IPS-20b (cell line): ENCODE results near the gene ZNF536.
"Not testable (repeated sequence)": the region's sequence is repeated elsewhere in the genome, so short reads cannot be mapped to it uniquely, and the experiment has no call there.

Experiments used
- H3K27ac ChIP-seq: one replicate; pipeline ENCODE4 v1.5.1; 2013; ENCODE audit warnings: low read length
- H3K27me3 ChIP-seq: 2 replicates; pipeline ENCODE4 v1.6.1; 2013; ENCODE audit warnings: mild to moderate bottlenecking, low read length, inconsistent platforms; ENCODE audit not compliant: insufficient read depth
- H3K36me3 ChIP-seq: 2 replicates; pipeline ENCODE4 v1.6.1; 2013; ENCODE audit warnings: low read depth, mild to moderate bottlenecking, inconsistent platforms, low read length, moderate library complexity; ENCODE audit not compliant: insufficient read depth
- H3K4me1 ChIP-seq: 2 replicates; pipeline ENCODE4 v1.6.1; 2013; ENCODE audit warnings: mild to moderate bottlenecking, control low read depth, inconsistent platforms, low read length, moderate library complexity; ENCODE audit not compliant: insufficient read depth
- H3K4me3 ChIP-seq: 2 replicates; pipeline ENCODE4 v1.5.1; 2013; ENCODE audit warnings: mild to moderate bottlenecking, low read length, inconsistent platforms
- H3K9ac ChIP-seq: 2 replicates; pipeline ENCODE4 v1.6.1; 2013; ENCODE audit warnings: low read depth, mild to moderate bottlenecking, inconsistent platforms, low read length, moderate library complexity
- H3K9me3 ChIP-seq: 2 replicates; pipeline ENCODE4 v1.6.1; 2013; ENCODE audit warnings: mild to moderate bottlenecking, low read depth, low read length, inconsistent platforms; ENCODE audit not compliant: insufficient read depth

ZNF536 gene

DNA sequence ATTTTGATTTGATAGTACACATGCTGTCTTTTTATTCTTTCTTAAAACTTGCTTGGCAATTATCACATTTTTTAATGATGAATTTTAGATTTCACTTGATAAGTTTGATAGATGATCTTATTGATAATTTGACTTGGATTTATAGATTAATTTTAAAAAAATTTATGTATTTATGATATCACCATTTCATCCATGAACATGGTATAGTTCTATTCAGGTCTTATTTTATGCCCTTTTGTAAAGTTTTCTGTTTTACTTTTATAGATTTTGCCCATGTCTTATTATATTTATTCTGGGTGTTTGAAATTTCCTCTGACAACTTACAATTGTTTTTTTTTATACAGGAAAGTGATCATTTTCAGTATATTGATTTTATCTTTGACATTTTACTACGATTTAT, 39.5 kb downstream of the ZNF536 start:
- Histone ChIP-seq H3K27me3 (no peaks in the 10 kb centered on the region), H3K36me3 (no peaks in the 10 kb centered on the region), H3K27ac (no peak overlapping the region), H3K9ac (no peak overlapping the region), H3K9me3 (no peaks in the 10 kb centered on the region), H3K4me1 (no peaks in the 10 kb centered on the region), H3K4me3 (no peak overlapping the region)

DNA sequence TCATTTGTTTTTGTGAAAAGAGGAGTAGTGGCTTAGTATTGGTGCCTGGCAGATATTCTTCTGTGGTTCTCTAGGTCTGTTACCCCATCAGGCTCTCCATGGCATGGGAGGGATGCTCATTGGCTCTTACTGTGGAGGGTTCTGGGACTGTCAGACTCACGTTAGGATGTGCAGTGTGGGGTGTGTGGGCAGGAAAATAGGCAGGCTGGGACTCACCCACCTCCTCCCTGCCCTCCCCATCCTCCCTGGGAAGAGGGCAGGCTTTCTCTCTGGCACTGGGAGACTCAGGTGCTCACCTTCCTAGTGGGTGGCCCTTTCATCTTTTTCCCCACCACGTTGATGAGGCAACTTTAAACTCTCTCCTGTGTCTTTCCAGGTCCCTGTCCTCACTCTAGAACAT, 44.2 kb downstream of the ZNF536 start:
- H3K27ac ChIP-seq = no peak overlapping the region
- no peaks in the 10 kb centered on the region for H3K36me3 ChIP-seq
- H3K9ac ChIP-seq = no peak overlapping the region
- H3K9me3 ChIP-seq = no peaks in the 10 kb centered on the region
- H3K4me1 ChIP-seq = no peaks in the 10 kb centered on the region
- H3K4me3 ChIP-seq = no peak overlapping the region
- no peaks in the 10 kb centered on the region for H3K27me3 ChIP-seq

DNA sequence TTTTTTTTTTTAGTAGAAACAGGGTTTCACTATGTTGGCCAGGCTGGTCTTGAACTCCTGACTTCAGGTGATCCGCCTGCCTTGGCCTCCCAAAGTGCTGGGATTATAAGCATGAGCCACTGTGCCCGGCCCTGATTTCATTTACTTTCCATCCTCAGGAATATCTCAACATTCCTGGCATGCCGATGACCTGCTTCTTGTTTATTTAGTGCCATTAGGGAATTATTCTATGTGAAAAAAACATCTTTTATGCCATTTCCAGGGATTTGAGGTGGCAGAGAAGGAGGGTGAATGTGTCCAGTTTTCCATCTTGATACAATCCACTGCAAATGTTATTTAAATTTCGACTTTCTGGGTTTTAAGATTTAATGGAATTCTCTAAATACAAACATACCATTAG, 45.0 kb downstream of the ZNF536 start:
- H3K27ac ChIP-seq, H3K9ac ChIP-seq, H3K36me3 ChIP-seq, H3K4me3 ChIP-seq, H3K4me1 ChIP-seq, H3K27me3 ChIP-seq, H3K9me3 ChIP-seq: not testable (repeated sequence)

DNA sequence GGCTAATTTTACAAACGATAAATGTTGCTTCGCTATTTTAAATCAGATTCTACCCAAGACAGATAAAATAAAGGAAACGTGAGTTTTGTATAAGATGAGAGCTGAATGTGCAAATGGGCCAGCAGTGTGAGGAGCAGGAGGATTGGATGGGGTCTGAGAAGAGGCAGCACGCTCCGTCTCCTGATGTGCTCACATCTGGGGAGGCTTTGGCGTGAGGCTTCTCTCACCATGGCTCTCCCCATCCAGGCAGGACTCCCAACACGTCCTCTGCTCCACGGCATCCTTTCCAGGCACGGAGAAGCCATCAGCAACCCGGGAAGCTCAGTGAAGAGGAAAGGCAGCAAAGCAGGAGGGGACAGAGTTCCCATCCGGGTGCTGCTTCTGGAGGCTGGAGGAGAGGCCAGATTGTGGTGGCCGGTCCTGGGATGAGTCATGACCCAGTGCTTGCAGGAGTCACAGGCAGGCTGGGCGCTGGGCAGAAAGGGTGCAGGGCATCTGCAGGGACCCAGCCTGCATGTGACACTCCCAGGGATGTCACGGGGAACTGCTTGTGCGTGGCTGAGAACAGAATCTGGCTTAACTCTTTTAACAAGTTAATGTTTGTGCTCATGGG, 47.5 kb downstream of the ZNF536 start:
- H3K9me3 ChIP-seq = no peaks in the 10 kb centered on the region
- no peak overlapping the region for H3K4me3 ChIP-seq

DNA sequence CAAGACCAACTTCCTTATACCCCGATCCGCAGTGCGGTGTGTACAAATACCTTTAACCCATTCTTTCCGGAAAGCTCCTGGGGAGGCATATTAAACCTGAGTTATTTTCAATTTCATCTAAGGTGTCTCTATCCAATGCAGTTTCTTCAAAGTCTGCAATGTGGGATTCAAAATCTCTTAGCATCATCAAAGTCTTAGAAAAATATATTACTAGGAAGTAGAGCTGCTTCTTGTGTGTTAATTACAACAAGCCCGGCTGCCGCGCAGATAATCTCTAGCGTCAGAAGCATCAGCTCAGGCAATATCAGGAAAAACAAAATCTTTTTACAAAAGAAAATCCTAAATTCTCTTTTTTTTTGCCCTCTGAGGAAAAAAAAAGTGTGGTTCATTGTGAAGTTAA, 48.1 kb downstream of the ZNF536 start:
- no peaks in the 10 kb centered on the region for H3K9me3 ChIP-seq
- no peaks in the 10 kb centered on the region for H3K36me3 ChIP-seq
- H3K4me3 ChIP-seq = no peak overlapping the region
- no peaks in the 10 kb centered on the region for H3K4me1 ChIP-seq
- no peak overlapping the region for H3K9ac ChIP-seq
- H3K27me3 ChIP-seq = no peaks in the 10 kb centered on the region
- no peak overlapping the region for H3K27ac ChIP-seq

More for the DNA sequence above, 47.5 kb downstream of the ZNF536 start:
- Histone ChIP-seq H3K27me3 (no peaks in the 10 kb centered on the region), H3K27ac (no peak overlapping the region), H3K4me1 (no peaks in the 10 kb centered on the region), H3K9ac (no peak overlapping the region), H3K36me3 (no peaks in the 10 kb centered on the region)

DNA sequence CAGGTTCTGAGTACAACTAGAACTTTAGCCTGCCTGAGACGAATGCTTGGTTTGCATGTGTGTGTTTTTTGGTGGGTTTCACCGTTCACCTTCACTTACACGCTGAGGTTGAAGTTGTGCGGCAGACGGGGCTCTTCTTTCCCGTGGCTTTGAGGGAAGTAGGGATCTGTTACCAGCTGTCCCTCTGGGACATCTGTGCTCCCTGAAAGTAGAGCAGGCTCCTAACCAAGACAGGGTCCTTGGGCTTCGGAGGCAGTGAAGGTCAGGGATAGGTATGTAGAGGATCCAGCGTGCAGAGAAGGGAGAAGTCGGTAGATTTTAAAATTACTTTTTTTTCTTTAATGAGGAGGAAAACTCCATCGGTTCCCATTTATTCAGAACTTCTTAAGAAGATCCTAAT, 48.7 kb downstream of the ZNF536 start:
- no peak overlapping the region for H3K9ac ChIP-seq
- no peaks in the 10 kb centered on the region for H3K4me1 ChIP-seq
- no peak overlapping the region for H3K27ac ChIP-seq
- no peaks in the 10 kb centered on the region for H3K9me3 ChIP-seq
- no peak overlapping the region for H3K4me3 ChIP-seq
- H3K36me3 ChIP-seq = no peaks in the 10 kb centered on the region
- no peaks in the 10 kb centered on the region for H3K27me3 ChIP-seq

DNA sequence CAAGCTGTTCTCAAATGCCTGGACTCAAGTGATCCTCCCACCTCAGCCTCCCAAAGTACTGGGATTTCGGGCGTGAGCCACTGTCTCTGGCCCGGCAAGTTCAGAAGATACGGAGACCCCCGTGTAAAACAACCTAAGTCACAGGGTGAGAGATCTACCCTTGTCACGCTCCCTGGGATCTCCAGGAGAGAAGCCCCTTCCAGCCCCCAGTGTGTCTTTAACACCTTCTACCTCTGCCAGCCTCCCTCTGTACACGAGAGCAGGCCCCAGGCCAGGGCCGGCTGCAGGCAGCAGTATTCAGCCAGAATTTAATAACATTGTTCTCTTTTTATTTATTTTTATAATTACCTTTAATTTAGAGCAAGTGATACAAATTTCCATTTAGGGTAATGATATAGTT, 49.4 kb downstream of the ZNF536 start:
- no peaks in the 10 kb centered on the region for H3K9me3 ChIP-seq
- no peak overlapping the region for H3K27ac ChIP-seq
- H3K27me3 ChIP-seq = no peaks in the 10 kb centered on the region
- no peak overlapping the region for H3K9ac ChIP-seq
- H3K4me3 ChIP-seq = no peak overlapping the region
- H3K4me1 ChIP-seq = no peaks in the 10 kb centered on the region
- no peaks in the 10 kb centered on the region for H3K36me3 ChIP-seq

DNA sequence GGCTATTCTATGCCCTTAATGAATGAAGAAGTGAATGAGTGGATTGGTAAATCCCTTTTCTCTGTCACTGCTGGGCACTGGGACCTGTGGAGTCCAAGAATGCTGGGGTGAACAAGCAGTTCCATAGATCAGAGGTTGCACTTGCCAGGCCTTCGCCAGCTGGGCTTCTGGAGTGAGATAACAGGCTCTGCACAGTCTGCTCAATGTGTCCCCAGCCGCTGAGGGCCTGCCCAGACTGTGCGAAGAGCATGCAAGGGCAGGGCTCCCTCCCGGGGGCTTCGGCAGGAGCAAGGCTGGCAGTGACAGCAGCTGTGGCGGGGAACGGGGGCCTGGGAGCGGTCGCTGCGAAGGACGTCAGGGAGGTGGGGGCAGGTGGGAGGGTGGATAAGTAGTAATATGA, 51.3 kb downstream of the ZNF536 start:
- Histone ChIP-seq H3K9me3 (no peaks in the 10 kb centered on the region), H3K9ac (no peak overlapping the region), H3K27ac (no peak overlapping the region), H3K4me3 (no peak overlapping the region), H3K36me3 (no peaks in the 10 kb centered on the region), H3K4me1 (no peaks in the 10 kb centered on the region), H3K27me3 (no peaks in the 10 kb centered on the region)

DNA sequence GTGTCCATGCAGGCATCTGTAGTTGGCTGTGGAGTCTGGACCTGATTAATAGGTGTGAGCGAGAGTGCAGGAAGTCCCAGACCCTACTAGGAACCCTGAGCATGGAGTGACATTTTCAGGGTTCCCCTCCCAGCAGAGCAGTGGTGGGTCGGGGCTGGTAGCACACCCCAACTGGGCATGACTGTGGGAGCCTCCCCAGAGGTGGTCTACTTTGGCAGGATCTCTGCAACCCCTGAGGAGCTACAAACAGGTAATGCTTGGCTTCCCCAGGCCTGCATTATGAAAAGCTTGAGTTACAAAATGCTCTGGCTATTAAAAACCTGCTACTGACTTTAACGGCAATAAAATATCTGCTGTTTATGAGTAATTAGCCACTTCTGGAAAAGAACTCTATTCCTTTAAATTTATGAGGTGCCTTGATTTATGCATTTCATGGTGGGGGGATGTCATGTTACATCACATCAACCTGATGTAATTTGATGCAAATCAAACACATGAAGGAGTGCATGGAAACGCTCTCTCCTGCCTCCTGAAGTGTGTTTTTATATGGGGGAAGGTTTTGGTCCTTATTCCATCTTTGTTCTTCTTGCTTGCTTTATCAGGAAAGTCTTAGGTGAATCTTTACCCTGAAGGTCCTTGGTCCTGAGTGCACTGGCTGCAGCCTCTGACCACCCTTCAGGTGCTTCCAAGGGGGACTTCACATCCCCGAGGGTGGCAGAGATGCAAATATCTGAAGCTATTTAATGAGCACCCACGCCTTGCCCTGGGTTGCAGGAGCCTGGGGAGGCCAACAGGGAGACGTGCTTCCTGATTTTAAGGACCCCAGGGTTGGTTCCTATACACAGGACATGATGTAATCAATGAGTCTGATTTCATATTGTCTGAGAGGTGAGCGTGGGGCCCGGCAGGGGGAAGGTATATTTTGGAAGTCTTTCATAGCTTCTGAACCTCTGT, 54.0 kb downstream of the ZNF536 start:
- H3K27me3 ChIP-seq = no peaks in the 10 kb centered on the region
- no peak overlapping the region for H3K4me3 ChIP-seq
- H3K27ac ChIP-seq = no peak overlapping the region
- H3K9ac ChIP-seq = no peak overlapping the region
- H3K4me1 ChIP-seq = no peaks in the 10 kb centered on the region
- no peaks in the 10 kb centered on the region for H3K36me3 ChIP-seq
- no peaks in the 10 kb centered on the region for H3K9me3 ChIP-seq

DNA sequence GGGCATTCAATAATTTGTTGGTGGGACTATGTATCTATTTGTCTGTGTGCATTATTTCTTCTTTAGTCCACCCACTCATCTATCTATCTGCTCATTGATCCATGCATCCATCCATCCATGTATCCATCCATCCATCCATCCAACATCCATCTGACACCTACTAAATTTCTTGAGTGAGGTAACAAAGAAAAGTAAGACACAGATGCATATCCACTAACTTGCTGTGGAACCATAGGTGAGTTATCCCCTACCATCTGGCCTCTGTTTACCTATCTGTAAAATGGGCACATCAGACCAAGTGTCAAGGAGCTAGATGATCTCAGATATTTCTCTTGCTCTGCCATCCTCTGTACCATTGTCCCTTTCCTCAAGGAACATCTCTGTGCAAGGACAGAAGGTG, 54.7 kb downstream of the ZNF536 start:
- no peaks in the 10 kb centered on the region for H3K9me3 ChIP-seq
- no peaks in the 10 kb centered on the region for H3K36me3 ChIP-seq
- H3K27ac ChIP-seq = no peak overlapping the region
- no peaks in the 10 kb centered on the region for H3K4me1 ChIP-seq
- no peak overlapping the region for H3K4me3 ChIP-seq
- H3K9ac ChIP-seq = no peak overlapping the region
- H3K27me3 ChIP-seq = no peaks in the 10 kb centered on the region

DNA sequence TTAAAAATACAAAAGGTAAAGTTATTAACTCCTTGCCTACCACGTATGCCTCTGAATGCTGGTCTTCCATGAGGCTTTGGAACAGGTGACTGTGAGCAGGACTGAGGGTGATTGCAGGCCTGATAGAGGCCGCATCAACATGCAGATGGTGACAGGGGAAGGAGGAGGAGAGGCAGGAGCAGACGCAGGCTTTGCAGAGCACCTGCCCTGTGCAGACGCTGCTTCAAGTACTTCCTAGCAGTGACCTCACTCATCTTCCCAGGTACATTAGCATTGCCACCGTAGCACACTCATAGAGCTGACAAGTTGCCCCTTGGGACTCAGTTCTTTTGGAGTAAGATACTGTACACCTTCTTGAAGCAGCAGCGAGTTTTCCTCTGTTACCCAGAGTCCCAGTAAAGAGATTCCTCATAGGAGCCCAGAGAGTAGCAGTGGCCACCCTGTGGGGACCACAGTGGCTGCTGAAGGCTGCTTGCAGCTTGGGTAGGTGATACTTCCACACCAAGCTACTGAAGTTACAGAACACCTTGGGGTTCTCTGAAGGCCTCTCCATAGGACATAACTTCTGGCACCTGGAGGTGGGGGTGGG, 56.0 kb downstream of the ZNF536 start:
- no peaks in the 10 kb centered on the region for H3K27me3 ChIP-seq
- no peak overlapping the region for H3K27ac ChIP-seq
- no peaks in the 10 kb centered on the region for H3K9me3 ChIP-seq
- H3K4me1 ChIP-seq = no peaks in the 10 kb centered on the region
- H3K4me3 ChIP-seq = no peak overlapping the region
- no peak overlapping the region for H3K9ac ChIP-seq
- H3K36me3 ChIP-seq = no peaks in the 10 kb centered on the region

DNA sequence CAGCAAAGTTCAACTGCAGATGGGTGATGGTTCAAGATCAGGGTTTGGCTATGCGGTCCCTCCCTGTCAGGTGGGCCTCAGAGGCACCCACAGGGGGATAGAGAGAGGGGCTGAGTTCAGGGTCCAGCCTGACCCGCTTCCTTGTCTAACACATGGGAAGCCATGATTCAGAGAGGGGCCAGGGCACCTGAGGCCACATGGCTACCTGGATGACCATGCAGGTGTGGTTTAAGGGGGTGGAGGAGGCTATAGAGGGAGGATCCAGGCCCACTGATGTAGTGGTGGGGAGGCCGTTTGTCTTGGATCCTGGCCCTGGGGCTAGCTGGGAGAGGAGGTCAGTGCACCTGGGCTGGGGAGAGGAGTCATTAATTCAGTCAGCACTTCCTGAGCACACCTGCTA, 56.7 kb downstream of the ZNF536 start:
- Histone ChIP-seq H3K27me3 (no peaks in the 10 kb centered on the region), H3K27ac (no peak overlapping the region), H3K4me1 (no peaks in the 10 kb centered on the region), H3K36me3 (no peaks in the 10 kb centered on the region), H3K9ac (no peak overlapping the region), H3K9me3 (no peaks in the 10 kb centered on the region), H3K4me3 (no peak overlapping the region)
